Heart left ventricle (tissue), 13 donors: ENCODE results near the gene C2orf42.

Experiments used
- CTCF ChIP-seq, 12 donors: fragments of 200-600 bp; sonication (generic) in 4 of 12; IDR thresholded peaks; one replicate each; pipeline versions ENCODE4 v1.5.0 to v1.8.0; 2018 to 2022; ENCODE audit warnings: antibody characterized with exemption in 12 of 12, mild to moderate bottlenecking in 5 of 12
- POLR2A ChIP-seq, 2 donors: fragments of 450-650 bp; IDR thresholded peaks; one replicate each; pipeline ENCODE4 v1.6.1; 2017; ENCODE audit warnings: antibody characterized with exemption in 2 of 2, mild to moderate bottlenecking in 2 of 2, moderate library complexity in 2 of 2
- donor health status: ischemic (EF 13 %, LVEDD 7.1; RV severe dilation, severe dysfunction).
- donor health status: DM: no; HTN: yes; CAD: no.
- donor health status: DM: no; HTN: no; CAD: no.
- donor health status: ischemic (EF 25% LVEDD 6.9; RV normal size, moderate dysfunction).
- donor health status: ischemic (EF 25% LVEDD 5.7; RV mildly dilated, moderate dysfunction).
- donor health status: ischemic (EF 35%, LVEDD 5.7; RV mildly dilated, moderate dysfunction).
- donor health status: nonischemic (EF 11% LVEDD 7.7; RV severe dilation, severe dysfunction).
- donor health status: DM: yes; HTN: yes; CAD: no.
- donor health status: PGD.
- donor health status: ischemic (EF 29% LVEDD 5.4; RV normal size, mild dysfunction).
- donor health status: nonischemic (EF 23%, LVEDD 6.1; RV moderate dilation, normal function).

- TF ChIP-seq CTCF (IDR thresholded peaks at IDR 0.05) (no peak), POLR2A (IDR thresholded peaks at IDR 0.05) (no peak)
These were observed 8.1 kb downstream of the C2orf42 start for GRCh38 chr2:70182689-70183088.
